ENCODE measurements around the gene FAM234B.

Gene FAM234B

GRCh38 chr12:13066014-13066413 is 21.8 kb downstream of the FAM234B start:
- TF ChIP-seq, protein P1, sequence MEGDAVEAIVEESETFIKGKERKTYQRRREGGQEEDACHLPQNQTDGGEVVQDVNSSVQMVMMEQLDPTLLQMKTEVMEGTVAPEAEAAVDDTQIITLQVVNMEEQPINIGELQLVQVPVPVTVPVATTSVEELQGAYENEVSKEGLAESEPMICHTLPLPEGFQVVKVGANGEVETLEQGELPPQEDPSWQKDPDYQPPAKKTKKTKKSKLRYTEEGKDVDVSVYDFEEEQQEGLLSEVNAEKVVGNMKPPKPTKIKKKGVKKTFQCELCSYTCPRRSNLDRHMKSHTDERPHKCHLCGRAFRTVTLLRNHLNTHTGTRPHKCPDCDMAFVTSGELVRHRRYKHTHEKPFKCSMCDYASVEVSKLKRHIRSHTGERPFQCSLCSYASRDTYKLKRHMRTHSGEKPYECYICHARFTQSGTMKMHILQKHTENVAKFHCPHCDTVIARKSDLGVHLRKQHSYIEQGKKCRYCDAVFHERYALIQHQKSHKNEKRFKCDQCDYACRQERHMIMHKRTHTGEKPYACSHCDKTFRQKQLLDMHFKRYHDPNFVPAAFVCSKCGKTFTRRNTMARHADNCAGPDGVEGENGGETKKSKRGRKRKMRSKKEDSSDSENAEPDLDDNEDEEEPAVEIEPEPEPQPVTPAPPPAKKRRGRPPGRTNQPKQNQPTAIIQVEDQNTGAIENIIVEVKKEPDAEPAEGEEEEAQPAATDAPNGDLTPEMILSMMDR (IDR thresholded peaks at IDR 0.05; ENCODE audit: control insufficient read depth, insufficient read depth, low read depth, low read length, missing control alignments) = no peak
- H3K4me3 ChIP-seq (ENCODE audit: control insufficient read depth, low read depth, low read length) = no peak overlapping the region
- DNase-seq (ENCODE audit: low read depth) = no peak

- DNase-seq (ENCODE audit: low read depth) = no peak
- TF ChIP-seq, protein P1 (IDR thresholded peaks at IDR 0.05; ENCODE audit: control insufficient read depth, insufficient read depth, low read depth, low read length, missing control alignments) = no peak
- H3K4me3 ChIP-seq (ENCODE audit: control insufficient read depth, low read depth, low read length) = no peak overlapping the region
These were observed 22.3 kb downstream of the FAM234B start for GRCh38 chr12:13066459-13066858.

- TF ChIP-seq, protein P1 (IDR thresholded peaks at IDR 0.05; ENCODE audit: control insufficient read depth, insufficient read depth, low read depth, low read length, missing control alignments) = no peak
- no peak overlapping the region for H3K4me3 ChIP-seq (ENCODE audit: control insufficient read depth, low read depth, low read length)
These were observed 23.1 kb downstream of the FAM234B start for GRCh38 chr12:13067322-13067721.

DNA sequence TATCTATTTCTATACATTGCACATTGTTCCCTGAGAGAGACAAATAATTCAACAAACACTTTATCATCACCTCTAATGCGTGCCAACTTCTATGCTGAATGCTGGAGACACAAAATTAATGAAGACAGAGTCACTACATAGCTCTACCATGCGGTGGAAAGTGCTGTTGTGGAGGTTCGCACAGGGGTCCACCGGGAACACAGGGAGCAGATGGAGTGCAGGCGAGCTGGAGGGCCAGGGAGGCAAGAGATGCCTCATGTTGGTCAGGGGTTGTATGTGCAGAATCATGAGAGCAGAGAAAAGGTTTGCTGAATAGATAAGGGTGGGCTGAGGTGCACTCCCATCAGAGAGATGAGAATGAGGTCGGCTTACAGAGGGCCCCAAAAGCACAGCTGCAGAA is 25.2 kb downstream of the FAM234B start:
- TF ChIP-seq, protein P1 (IDR thresholded peaks at IDR 0.05; ENCODE audit: control insufficient read depth, insufficient read depth, low read depth, low read length, missing control alignments) = no peak
- H3K4me3 ChIP-seq (ENCODE audit: control insufficient read depth, low read depth, low read length) = no peak overlapping the region
- no peak for DNase-seq (ENCODE audit: low read depth)

More at GRCh38 chr12:13067322-13067721, 23.1 kb downstream of the FAM234B start:
- no peak for DNase-seq (ENCODE audit: low read depth)

DNA sequence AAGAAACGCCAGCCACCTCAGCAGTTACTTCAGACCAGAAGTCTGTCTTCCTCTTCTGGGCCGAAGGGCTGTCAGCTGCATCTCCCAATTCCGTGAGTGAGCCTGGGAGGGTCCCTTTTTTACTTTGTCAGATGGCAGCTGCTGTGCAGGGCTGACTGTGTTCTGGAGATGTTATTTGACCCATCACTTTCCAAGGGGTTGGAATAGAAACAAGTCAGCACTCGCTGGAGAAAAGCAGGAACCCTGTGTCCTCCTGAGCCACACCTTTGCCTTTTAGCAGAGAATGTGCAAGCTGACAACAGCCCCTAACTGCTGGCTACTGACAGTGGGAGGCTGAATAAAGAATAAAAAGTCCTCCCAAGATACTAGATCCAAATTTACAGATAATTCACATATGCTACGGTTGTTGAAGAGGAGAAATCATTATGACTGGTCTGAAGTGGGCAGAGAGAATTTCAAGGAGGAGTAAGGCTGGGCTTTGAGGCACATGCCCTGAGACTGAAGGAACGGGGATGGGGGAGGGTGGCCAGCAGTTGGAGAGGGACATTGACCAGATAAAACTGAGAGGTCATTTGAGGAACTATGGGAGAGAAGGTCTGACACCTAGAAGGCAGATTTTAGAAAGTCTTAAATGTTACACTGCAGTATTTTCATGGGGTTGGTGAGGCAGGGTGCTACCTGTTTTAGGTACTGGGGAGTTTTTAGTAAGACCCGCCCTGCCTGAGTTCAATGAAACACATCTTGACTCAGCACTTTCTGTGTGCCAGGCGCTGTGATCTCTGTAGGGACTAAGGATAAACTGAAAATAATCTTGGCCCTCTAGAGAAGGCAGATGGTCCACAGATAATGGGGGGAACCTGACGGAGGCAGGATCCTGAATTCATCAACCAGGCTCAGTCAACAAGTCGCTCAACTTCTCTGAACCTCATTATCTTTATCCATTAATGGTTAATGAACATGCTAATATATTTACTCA is 27.4 kb downstream of the FAM234B start:
- H3K4me3 ChIP-seq (ENCODE audit: control insufficient read depth, low read depth, low read length) = no peak overlapping the region
- TF ChIP-seq, protein P1 (IDR thresholded peaks at IDR 0.05; ENCODE audit: control insufficient read depth, insufficient read depth, low read depth, low read length, missing control alignments) = no peak
- DNase-seq (ENCODE audit: low read depth) = no peak

- H3K4me3 ChIP-seq (ENCODE audit: control insufficient read depth, low read depth, low read length) = no peak overlapping the region
- no peak for DNase-seq (ENCODE audit: low read depth)
- TF ChIP-seq, protein P1 (IDR thresholded peaks at IDR 0.05; ENCODE audit: control insufficient read depth, insufficient read depth, low read depth, low read length, missing control alignments) = no peak
These were observed 29.0 kb downstream of the FAM234B start for GRCh38 chr12:13073173-13073572.
